ENCODE data around the gene CTRB2.

The CTRB2 gene

DNA sequence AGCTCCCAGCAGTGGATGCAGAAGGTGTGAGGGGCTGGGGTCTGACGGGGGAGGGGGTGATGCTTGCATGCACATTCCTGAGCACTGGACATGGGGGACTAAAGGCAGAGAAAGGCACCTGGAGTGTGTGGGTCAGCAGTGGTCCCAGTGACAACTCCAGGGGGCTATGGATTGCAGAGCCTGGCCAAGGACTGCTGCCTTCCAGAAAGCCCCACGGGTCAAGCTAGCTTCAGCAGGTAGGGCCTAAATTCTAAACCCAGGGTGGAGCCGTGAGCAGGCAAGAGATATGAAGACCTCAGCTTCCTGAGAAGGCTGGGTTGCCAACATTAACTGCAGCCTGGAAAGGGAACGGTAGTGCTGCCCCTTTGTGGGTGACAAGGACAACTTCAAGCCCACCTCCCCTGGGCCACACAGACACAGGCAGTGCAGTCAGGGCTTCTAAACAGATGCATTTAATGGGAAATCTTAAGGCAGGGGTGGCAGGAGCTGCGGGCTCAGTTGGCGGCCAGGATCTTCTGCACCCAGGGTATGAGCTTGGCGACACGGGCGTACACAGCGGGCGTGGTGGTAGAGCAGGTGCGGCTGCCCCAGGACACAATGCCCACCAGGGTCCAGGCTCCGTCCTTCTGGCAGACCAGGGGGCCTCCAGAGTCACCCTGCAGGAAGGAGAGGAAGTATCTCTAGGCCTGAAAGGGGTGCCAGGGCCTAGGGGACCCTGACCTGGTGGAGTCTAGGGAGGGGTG is 3.1 kb downstream of the CTRB2 start:
- no peak for FAIRE-seq

GRCh38 chr16:75203096-75203495 is 3.9 kb downstream of the CTRB2 start:
- FAIRE-seq: no peak

GRCh38 chr16:75202069-75202590 is 4.8 kb downstream of the CTRB2 start:
- no peak for FAIRE-seq

DNA sequence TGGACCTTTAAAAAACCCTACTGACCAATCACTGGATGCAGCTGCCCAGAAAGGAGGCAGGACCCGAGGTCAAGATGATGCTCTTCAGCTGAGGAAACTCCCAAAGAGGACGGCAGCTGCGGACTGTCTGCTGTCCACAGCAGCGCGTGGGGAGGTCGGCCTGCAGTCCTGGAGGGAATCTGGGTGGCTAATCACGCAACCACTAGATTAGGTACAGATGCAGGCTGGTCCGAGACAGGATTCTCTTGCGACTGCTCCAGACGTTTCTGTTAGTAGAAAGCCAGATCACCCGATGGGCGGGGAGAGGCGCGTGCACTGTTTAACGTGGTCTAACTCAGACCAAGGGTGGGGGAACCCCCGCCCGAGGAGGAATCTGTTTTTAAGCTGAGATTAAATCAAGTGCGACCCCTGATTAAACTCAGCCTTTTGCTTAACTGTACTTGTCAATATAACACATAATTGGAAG is 8.8 kb downstream of the CTRB2 start:
- no peak for FAIRE-seq

- no peak for FAIRE-seq
These were observed 9.3 kb downstream of the CTRB2 start for GRCh38 chr16:75197522-75198134.

DNA sequence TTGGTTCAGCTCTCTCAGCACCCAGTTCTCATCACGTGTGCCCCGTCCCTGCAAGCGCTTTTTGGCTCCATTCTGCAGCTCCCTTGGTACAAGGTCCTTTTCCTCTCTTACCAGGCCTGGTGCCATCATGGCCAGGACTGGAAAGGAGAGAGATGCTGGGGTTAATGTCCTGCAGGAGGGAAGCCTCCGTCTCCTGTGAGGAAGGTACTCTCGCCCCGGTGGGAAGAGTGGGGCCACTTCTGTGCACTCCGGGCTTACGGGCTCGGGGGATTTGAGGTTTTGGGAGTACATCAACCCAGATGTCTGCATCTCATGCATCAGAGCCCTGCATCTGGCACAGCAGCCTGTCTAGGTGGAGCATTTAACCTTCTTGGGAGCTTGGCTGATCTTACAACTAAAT is 10.1 kb downstream of the CTRB2 start:
- FAIRE-seq: no peak

GRCh38 chr16:75195811-75196790 is 10.9 kb downstream of the CTRB2 start:
- FAIRE-seq: no peak

- no peak for FAIRE-seq
These were observed 13.1 kb downstream of the CTRB2 start for GRCh38 chr16:75193730-75194444.

GRCh38 chr16:75193265-75193650 is 13.7 kb downstream of the CTRB2 start:
- FAIRE-seq: no peak

DNA sequence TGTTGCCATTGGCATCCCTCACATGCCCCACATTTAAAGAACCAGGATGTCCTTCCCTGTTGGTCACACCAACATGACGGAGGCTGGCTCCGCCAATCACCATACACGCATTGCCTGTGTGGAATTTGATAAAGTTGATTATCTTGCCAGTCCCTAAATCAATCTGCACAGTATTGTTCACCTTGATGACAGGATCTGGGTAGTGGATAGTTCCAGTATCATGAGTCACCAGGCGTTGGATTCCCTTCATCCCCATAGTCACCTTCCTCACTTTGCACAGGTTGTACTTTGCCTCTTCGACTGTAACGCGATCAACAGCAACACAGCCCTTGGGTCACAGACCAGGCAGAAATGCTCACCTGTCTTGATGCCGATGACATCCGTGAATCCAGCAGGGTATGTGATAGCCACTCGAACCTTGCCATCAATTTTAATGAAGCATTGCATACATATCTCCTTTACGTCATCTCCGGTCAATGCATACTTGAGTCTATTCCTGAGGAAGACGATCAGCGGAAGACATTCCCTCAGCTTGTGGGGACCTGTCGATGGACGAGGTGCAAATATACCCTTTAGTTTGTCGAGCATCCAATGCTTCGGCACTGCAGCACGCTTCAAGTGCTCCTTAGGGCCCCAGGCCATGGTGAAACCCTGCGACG is 14.2 kb downstream of the CTRB2 start:
- no peak for FAIRE-seq

GRCh38 chr16:75189638-75190245 is 17.2 kb downstream of the CTRB2 start:
- FAIRE-seq: no peak

GRCh38 chr16:75188832-75189477 is 18.0 kb downstream of the CTRB2 start:
- no peak for FAIRE-seq

GRCh38 chr16:75181630-75182029 is 25.3 kb downstream of the CTRB2 start:
- FAIRE-seq: no peak

GRCh38 chr16:75179208-75179607 is 27.8 kb downstream of the CTRB2 start:
- FAIRE-seq: no peak

- no peak for FAIRE-seq
These were observed 30.0 kb downstream of the CTRB2 start for GRCh38 chr16:75176926-75177325.

- no peak for FAIRE-seq
These were observed 31.9 kb downstream of the CTRB2 start for GRCh38 chr16:75175074-75175473.

DNA sequence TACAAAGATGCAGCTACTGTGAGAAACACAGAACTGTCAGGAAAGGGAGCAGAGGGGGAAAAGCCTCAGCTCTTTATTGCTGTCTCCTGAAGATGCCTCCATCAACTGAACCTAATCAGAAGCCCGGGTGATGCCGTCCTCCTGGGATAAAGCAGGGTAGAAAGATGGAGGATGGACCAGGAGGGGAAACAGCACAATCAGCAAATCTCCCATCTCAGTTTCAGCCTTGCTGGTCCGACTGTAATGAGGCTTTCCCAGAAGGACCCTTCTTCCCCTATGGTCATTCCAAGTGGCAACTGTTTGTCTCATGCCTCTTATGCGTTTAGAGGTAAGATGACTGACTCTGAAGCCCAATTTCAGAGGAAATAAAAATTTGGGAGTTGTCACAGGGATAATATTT is 34.4 kb downstream of the CTRB2 start:
- FAIRE-seq: no peak

- no peak for FAIRE-seq
These were observed 37.0 kb downstream of the CTRB2 start for GRCh38 chr16:75169899-75170405.

DNA sequence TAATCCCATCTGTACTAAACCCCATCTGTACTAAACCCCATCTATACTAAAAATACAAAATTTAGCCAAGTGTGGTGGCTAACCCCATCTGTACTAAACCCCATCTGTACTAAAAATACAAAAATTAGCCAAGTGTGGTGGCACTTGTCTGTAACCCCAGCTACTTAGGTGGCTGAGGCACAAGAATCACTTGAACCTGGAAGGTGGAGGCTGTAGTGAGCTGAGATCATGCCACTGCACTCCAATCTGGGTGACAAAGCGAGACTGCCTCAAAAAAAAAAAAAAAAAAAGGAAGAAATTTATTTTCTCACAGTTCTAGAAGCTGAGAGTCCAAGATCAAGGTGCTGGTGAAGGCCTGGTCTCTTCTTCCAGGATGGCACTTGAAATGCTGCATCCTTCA is 46.6 kb downstream of the CTRB2 start:
- FAIRE-seq: no peak
